ENCODE data around the gene IL17RE.
A peak's percentile ranks its signal among the peaks of the same experiment; 100 is the strongest.
"Not testable (repeated sequence)": the region's sequence is repeated elsewhere in the genome, so short reads cannot be mapped to it uniquely, and the experiment has no call there.

Gene IL17RE

GRCh38 chr3:9934235-9934621 lies 31.6 kb downstream of the IL17RE start:
- no peak for DNase-seq (ENCODE audit: low read depth)

GRCh38 chr3:9934993-9935392 lies 32.3 kb downstream of the IL17RE start:
- DNase-seq (ENCODE audit: low read depth): no peak

- no peak for DNase-seq (ENCODE audit: low read depth)
Measured at GRCh38 chr3:9935966-9936510, 33.4 kb downstream of the IL17RE start.

GRCh38 chr3:9937486-9938238 lies 35.0 kb downstream of the IL17RE start:
- DNase-seq (ENCODE audit: low read depth): no peak

GRCh38 chr3:9938966-9939365 lies 36.3 kb downstream of the IL17RE start:
- no peak for DNase-seq (ENCODE audit: low read depth)

- not testable (repeated sequence) for DNase-seq (ENCODE audit: low read depth)
Measured at GRCh38 chr3:9939906-9940305, 37.3 kb downstream of the IL17RE start.

GRCh38 chr3:9940746-9941145 lies 38.1 kb downstream of the IL17RE start:
- DNase-seq (ENCODE audit: low read depth): no peak

- no peak for DNase-seq (ENCODE audit: low read depth)
Measured at GRCh38 chr3:9942164-9942563, 39.5 kb downstream of the IL17RE start.

- no peak for DNase-seq (ENCODE audit: low read depth)
Measured at GRCh38 chr3:9942934-9943690, 40.5 kb downstream of the IL17RE start.

GRCh38 chr3:9944271-9944670 lies 41.6 kb downstream of the IL17RE start:
- no peak for DNase-seq (ENCODE audit: low read depth)

GRCh38 chr3:9945358-9945757 lies 42.7 kb downstream of the IL17RE start:
- no peak for DNase-seq (ENCODE audit: low read depth)

- peak; percentile 70 for DNase-seq (ENCODE audit: low read depth)
Measured at GRCh38 chr3:9946112-9947024, 43.7 kb downstream of the IL17RE start.

GRCh38 chr3:9947025-9947995 lies 44.7 kb downstream of the IL17RE start:
- peak; percentile 40 for DNase-seq (ENCODE audit: low read depth)

- no peak for DNase-seq (ENCODE audit: low read depth)
Measured at GRCh38 chr3:9948586-9948985, 45.9 kb downstream of the IL17RE start.

GRCh38 chr3:9949115-9949514 lies 46.5 kb downstream of the IL17RE start:
- DNase-seq (ENCODE audit: low read depth): no peak

- no peak for DNase-seq (ENCODE audit: low read depth)
Measured at GRCh38 chr3:9949626-9950025, 47.0 kb downstream of the IL17RE start.

- no peak for DNase-seq (ENCODE audit: low read depth)
Measured at GRCh38 chr3:9951126-9951525, 48.5 kb downstream of the IL17RE start.

GRCh38 chr3:9951598-9951961 lies 48.9 kb downstream of the IL17RE start:
- DNase-seq (ENCODE audit: low read depth): no peak

- no peak for DNase-seq (ENCODE audit: low read depth)
Measured at GRCh38 chr3:9951962-9952805, 49.5 kb downstream of the IL17RE start, which contains the start of gene PRRT3. Gene PRRT3 (minus strand): TSS chr3:9952408. CDS start chr3:9950115, 2,293 bp downstream.

GRCh38 chr3:9955067-9955502 lies 52.4 kb downstream of the IL17RE start:
- DNase-seq (ENCODE audit: low read depth): no peak

Data from HS-27A (cell line).